Measurements from ENCODE around the gene SLC39A11. TPM values are rescaled to one million over a fixed set of nuclear protein-coding genes. Genes with fewer than 3 reads are reported as not detected.
"Not testable (repeated sequence)": the region's sequence is repeated elsewhere in the genome, so short reads cannot be mapped to it uniquely, and the experiment has no call there.

The SLC39A11 gene
- polyA plus RNA-seq, 3 donors, result 27.0 to 30.4 (median 27.4) TPM

GRCh38 chr17:73013816-73014663 is 78.4 kb downstream of the SLC39A11 start:
- DNase-seq (ENCODE audit: low read depth in 3 of 3, low spot score in 2 of 3), result no peak

- no peak for DNase-seq (ENCODE audit: low read depth in 3 of 3, low spot score in 2 of 3)
Observed at GRCh38 chr17:73013301-73013700, 79.2 kb downstream of the SLC39A11 start.

- DNase-seq (ENCODE audit: low read depth in 3 of 3, low spot score in 2 of 3), result no peak
Observed at GRCh38 chr17:73011016-73011486, 81.4 kb downstream of the SLC39A11 start.

GRCh38 chr17:73010414-73010813 is 82.1 kb downstream of the SLC39A11 start:
- no peak for DNase-seq (ENCODE audit: low read depth in 3 of 3, low spot score in 2 of 3)

GRCh38 chr17:73007407-73007806 is 85.1 kb downstream of the SLC39A11 start:
- DNase-seq (ENCODE audit: low read depth in 3 of 3, low spot score in 2 of 3), result no peak

GRCh38 chr17:73005360-73005759 is 87.1 kb downstream of the SLC39A11 start:
- no peak for DNase-seq (ENCODE audit: low read depth in 3 of 3, low spot score in 2 of 3)

GRCh38 chr17:73003487-73003886 is 89.0 kb downstream of the SLC39A11 start:
- DNase-seq (ENCODE audit: low read depth in 3 of 3, low spot score in 2 of 3), result no peak

- no peak for DNase-seq (ENCODE audit: low read depth in 3 of 3, low spot score in 2 of 3)
Observed at GRCh38 chr17:73000832-73001231, 91.7 kb downstream of the SLC39A11 start.

GRCh38 chr17:72999474-72999873 is 93.0 kb downstream of the SLC39A11 start:
- DNase-seq (ENCODE audit: low read depth in 3 of 3, low spot score in 2 of 3), result not testable (repeated sequence)

- no peak for DNase-seq (ENCODE audit: low read depth in 3 of 3, low spot score in 2 of 3)
Observed at GRCh38 chr17:72998343-72998742, 94.1 kb downstream of the SLC39A11 start.

GRCh38 chr17:72997559-72997958 is 94.9 kb downstream of the SLC39A11 start:
- no peak for DNase-seq (ENCODE audit: low read depth in 3 of 3, low spot score in 2 of 3)

GRCh38 chr17:72996791-72997190 is 95.7 kb downstream of the SLC39A11 start:
- no peak for DNase-seq (ENCODE audit: low read depth in 3 of 3, low spot score in 2 of 3)

GRCh38 chr17:72995008-72995656 is 97.4 kb downstream of the SLC39A11 start:
- no peak for DNase-seq (ENCODE audit: low read depth in 3 of 3, low spot score in 2 of 3)

- DNase-seq (ENCODE audit: low read depth in 3 of 3, low spot score in 2 of 3), result not testable (repeated sequence)
Observed at GRCh38 chr17:72992783-72993467, 99.6 kb downstream of the SLC39A11 start.

- no peak for DNase-seq (ENCODE audit: low read depth in 3 of 3, low spot score in 2 of 3)
Observed at GRCh38 chr17:72991651-72992050, 100.8 kb downstream of the SLC39A11 start.

- DNase-seq (ENCODE audit: low read depth in 3 of 3, low spot score in 2 of 3), result no peak
Observed at GRCh38 chr17:72989074-72989610, 103.3 kb downstream of the SLC39A11 start.

GRCh38 chr17:72988451-72988850 is 104.0 kb downstream of the SLC39A11 start:
- DNase-seq (ENCODE audit: low read depth in 3 of 3, low spot score in 2 of 3), result no peak

GRCh38 chr17:72987166-72987565 is 105.3 kb downstream of the SLC39A11 start:
- DNase-seq (ENCODE audit: low read depth in 3 of 3, low spot score in 2 of 3), result no peak

- DNase-seq (ENCODE audit: low read depth in 3 of 3, low spot score in 2 of 3), result peak in 2 of 3 donors; percentile 61 to 67
Observed at GRCh38 chr17:72985882-72986720, 106.4 kb downstream of the SLC39A11 start.

- DNase-seq (ENCODE audit: low read depth in 3 of 3, low spot score in 2 of 3), result no peak
Observed at GRCh38 chr17:72984926-72985325, 107.6 kb downstream of the SLC39A11 start.

All from right renal cortex interstitium (tissue), 3 donors.